ENCODE data around the gene EDC3. TPM values are rescaled to one million over a fixed set of nuclear protein-coding genes. Genes with fewer than 3 reads are reported as not detected.

EDC3 gene
- polyA plus RNA-seq, 1 donor from 2014 or later: 12.9 TPM

GRCh38 chr15:74631408-74631807 lies 64.4 kb downstream of the EDC3 start:
- no peak overlapping the region for H2AFZ ChIP-seq (ENCODE audit: low read depth, low read length)
- no peaks in the 10 kb centered on the region for H3K36me3 ChIP-seq (ENCODE audit: insufficient read depth, low read length)
- H3K9ac ChIP-seq (ENCODE audit: low read length): no peak overlapping the region
- TF ChIP-seq CTCF (IDR thresholded peaks at IDR 0.05; ENCODE audit: poor library complexity, severe bottlenecking) (no peak), SMC3 (conservative IDR thresholded peaks at IDR 0.05; ENCODE audit: poor library complexity) (no peak), TAF1 (IDR thresholded peaks at IDR 0.05; ENCODE audit: low read depth) (no peak), MXI1 (conservative IDR thresholded peaks at IDR 0.05; ENCODE audit: poor library complexity, severe bottlenecking) (no peak), REST (IDR thresholded peaks at IDR 0.05; ENCODE audit: borderline replicate concordance) (no peak), RAD21 (conservative IDR thresholded peaks at IDR 0.05) (no peak), EZH2 (IDR thresholded peaks at IDR 0.05; ENCODE audit: borderline replicate concordance, insufficient read depth, low read length, poor library complexity, severe bottlenecking) (no peak), POLR2AphosphoS5 (IDR thresholded peaks at IDR 0.05) (no peak), EP300 (conservative IDR thresholded peaks at IDR 0.05; ENCODE audit: poor library complexity, severe bottlenecking) (no peak)
- H3K27me3 ChIP-seq (ENCODE audit: insufficient read depth, low read depth, low read length): no peaks in the 10 kb centered on the region
- no peaks in the 10 kb centered on the region for H4K20me1 ChIP-seq (ENCODE audit: insufficient read depth)
- no peak overlapping the region for H3K4me2 ChIP-seq (ENCODE audit: low read length)
- no peaks in the 10 kb centered on the region for H3F3A ChIP-seq (ENCODE audit: insufficient read depth, low read length, poor library complexity, severe bottlenecking)
- H3K9me3 ChIP-seq (ENCODE audit: low read length): no peaks in the 10 kb centered on the region
- H3K27ac ChIP-seq (ENCODE audit: low read length): no peak overlapping the region
- no peak overlapping the region for H3K4me3 ChIP-seq (ENCODE audit: low read length)
- H3K9me2 ChIP-seq (ENCODE audit: insufficient read depth, low read length): no peaks in the 10 kb centered on the region
- H3K79me2 ChIP-seq (replicated peaks; ENCODE audit: insufficient read depth, low read length): no peaks in the 10 kb centered on the region

- H3F3A ChIP-seq (ENCODE audit: insufficient read depth, low read length, poor library complexity, severe bottlenecking): no peaks in the 10 kb centered on the region
- H3K79me2 ChIP-seq (replicated peaks; ENCODE audit: insufficient read depth, low read length): no peaks in the 10 kb centered on the region
- H3K36me3 ChIP-seq (ENCODE audit: insufficient read depth, low read length): no peaks in the 10 kb centered on the region
- no peaks in the 10 kb centered on the region for H4K20me1 ChIP-seq (ENCODE audit: insufficient read depth)
- no peak overlapping the region for H3K9ac ChIP-seq (ENCODE audit: low read length)
- no peak overlapping the region for H2AFZ ChIP-seq (ENCODE audit: low read depth, low read length)
- TF ChIP-seq EP300 (conservative IDR thresholded peaks at IDR 0.05; ENCODE audit: poor library complexity, severe bottlenecking): no peak
- TF ChIP-seq TAF1 (IDR thresholded peaks at IDR 0.05; ENCODE audit: low read depth): no peak
- TF ChIP-seq SMC3 (conservative IDR thresholded peaks at IDR 0.05; ENCODE audit: poor library complexity): no peak
- no peak for TF ChIP-seq MXI1 (conservative IDR thresholded peaks at IDR 0.05; ENCODE audit: poor library complexity, severe bottlenecking)
- no peak for TF ChIP-seq POLR2AphosphoS5 (IDR thresholded peaks at IDR 0.05)
- TF ChIP-seq RAD21 (conservative IDR thresholded peaks at IDR 0.05): no peak
- no peak for TF ChIP-seq REST (IDR thresholded peaks at IDR 0.05; ENCODE audit: borderline replicate concordance)
- no peak for TF ChIP-seq EZH2 (IDR thresholded peaks at IDR 0.05; ENCODE audit: borderline replicate concordance, insufficient read depth, low read length, poor library complexity, severe bottlenecking)
- no peak for TF ChIP-seq CTCF (IDR thresholded peaks at IDR 0.05; ENCODE audit: poor library complexity, severe bottlenecking)
- H3K4me2 ChIP-seq (ENCODE audit: low read length): no peak overlapping the region
- no peaks in the 10 kb centered on the region for H3K9me2 ChIP-seq (ENCODE audit: insufficient read depth, low read length)
- no peak overlapping the region for H3K4me3 ChIP-seq (ENCODE audit: low read length)
- no peaks in the 10 kb centered on the region for H3K9me3 ChIP-seq (ENCODE audit: low read length)
- H3K27me3 ChIP-seq (ENCODE audit: insufficient read depth, low read depth, low read length): no peaks in the 10 kb centered on the region
- H3K27ac ChIP-seq (ENCODE audit: low read length): no peak overlapping the region
These were observed 64.8 kb downstream of the EDC3 start for GRCh38 chr15:74631087-74631385.

Data from neural cell (in vitro differentiated cells).